Nephron (organoid): ENCODE results near the gene UROD.
A peak's percentile ranks its signal among the peaks of the same experiment; 100 is the strongest.
"Not testable (repeated sequence)": the region's sequence is repeated elsewhere in the genome, so short reads cannot be mapped to it uniquely, and the experiment has no call there.

Experiments
- H3K27ac Mint-ChIP-seq, 3 experiments: 2 replicates each; pipeline ENCODE4 v1.8.0; 2020; ENCODE audit warnings: mixed read lengths in 3 of 3, mild to moderate bottlenecking in 2 of 3, moderate library complexity in 1 of 3
- H3K27me3 Mint-ChIP-seq: 2 replicates; pipeline ENCODE4 v1.8.0; 2021; ENCODE audit warnings: low read depth, mild to moderate bottlenecking, moderate library complexity, mixed read lengths
- H3K36me3 Mint-ChIP-seq: 2 replicates; pipeline ENCODE4 v1.8.0; 2020; ENCODE audit warnings: low read depth, mixed read lengths
- H3K4me1 Mint-ChIP-seq: 2 replicates; pipeline ENCODE4 v1.8.0; 2020; ENCODE audit warnings: mixed read lengths
- H3K4me3 Mint-ChIP-seq, 3 experiments: 2 replicates each; pipeline ENCODE4 v1.8.0; 2020; ENCODE audit warnings: mild to moderate bottlenecking in 3 of 3, mixed read lengths in 3 of 3, moderate library complexity in 2 of 3
- H3K9me3 Mint-ChIP-seq: 2 replicates; pipeline ENCODE4 v1.8.0; 2020; ENCODE audit warnings: mixed read lengths
- CTCF ChIP-seq, 3 experiments: fragments of 200-600 bp; sonication (generic); IDR thresholded peaks; one replicate each; pipeline ENCODE4 v1.5.0; 2021; ENCODE audit warnings: antibody characterized with exemption in 3 of 3; ENCODE audit not compliant: unreplicated experiment in 3 of 3

The UROD gene

GRCh38 chr1:45051005-45051772 is 39.1 kb downstream of the UROD start:
- H3K4me1 Mint-ChIP-seq = peaks cover 6% of the 10 kb centered on the region
- TF ChIP-seq CTCF (IDR thresholded peaks at IDR 0.05; ENCODE audit: unreplicated experiment in 3 of 3) = no peak

GRCh38 chr1:45057542-45057941 is 45.5 kb downstream of the UROD start:
- H3K4me1 Mint-ChIP-seq = no peaks in the 10 kb centered on the region
- H3K27me3 Mint-ChIP-seq = no peaks in the 10 kb centered on the region
- TF ChIP-seq CTCF (IDR thresholded peaks at IDR 0.05; ENCODE audit: unreplicated experiment in 3 of 3) = no peak
- H3K36me3 Mint-ChIP-seq = peaks cover 15% of the 10 kb centered on the region
- no peak overlapping the region for H3K4me3 Mint-ChIP-seq
- no peak overlapping the region for H3K27ac Mint-ChIP-seq
- no peaks in the 10 kb centered on the region for H3K9me3 Mint-ChIP-seq

More at GRCh38 chr1:45051005-45051772, 39.1 kb downstream of the UROD start:
- no peak overlapping the region for H3K4me3 Mint-ChIP-seq
- H3K36me3 Mint-ChIP-seq = peaks cover 11% of the 10 kb centered on the region
- H3K27me3 Mint-ChIP-seq = no peaks in the 10 kb centered on the region
- peak overlapping the region in 1 of 3 experiments; percentile 40 for H3K27ac Mint-ChIP-seq
- H3K9me3 Mint-ChIP-seq = no peaks in the 10 kb centered on the region

- H3K27ac Mint-ChIP-seq = no peak overlapping the region
- TF ChIP-seq CTCF (IDR thresholded peaks at IDR 0.05; ENCODE audit: unreplicated experiment in 3 of 3) = no peak
- no peaks in the 10 kb centered on the region for H3K9me3 Mint-ChIP-seq
- H3K4me1 Mint-ChIP-seq = no peaks in the 10 kb centered on the region
- peaks cover 15% of the 10 kb centered on the region for H3K36me3 Mint-ChIP-seq
- H3K4me3 Mint-ChIP-seq = no peak overlapping the region
- H3K27me3 Mint-ChIP-seq = no peaks in the 10 kb centered on the region
These were observed 47.8 kb downstream of the UROD start for GRCh38 chr1:45059829-45060228.

- H3K4me3 Mint-ChIP-seq, H3K27ac Mint-ChIP-seq, H3K27me3 Mint-ChIP-seq, H3K9me3 Mint-ChIP-seq, H3K4me1 Mint-ChIP-seq, H3K36me3 Mint-ChIP-seq: not testable (repeated sequence)
These were observed 50.4 kb downstream of the UROD start for GRCh38 chr1:45062463-45062862.

- Mint-ChIP-seq H3K36me3 (no peaks in the 10 kb centered on the region), H3K9me3 (no peaks in the 10 kb centered on the region), H3K27me3 (no peaks in the 10 kb centered on the region), H3K4me3 (no peak overlapping the region), H3K27ac (no peak overlapping the region), H3K4me1 (no peaks in the 10 kb centered on the region)
- TF ChIP-seq CTCF (IDR thresholded peaks at IDR 0.05; ENCODE audit: unreplicated experiment in 3 of 3) = no peak
These were observed 53.0 kb downstream of the UROD start for GRCh38 chr1:45065083-45065482.
